Neural cell (in vitro differentiated cells): ENCODE measurements around the gene SLC25A15. TPM values are rescaled to one million over a fixed set of nuclear protein-coding genes. Genes with fewer than 3 reads are reported as not detected.
"Not testable (repeated sequence)": the region's sequence is repeated elsewhere in the genome, so short reads cannot be mapped to it uniquely, and the experiment has no call there.

Experiments
- H2AFZ ChIP-seq: fragments of 200-600, 300-800 bp; sonication (generic), shearing (Covaris generic); 2 replicates; pipeline ENCODE4 v1.6.0; 2014; ENCODE audit warnings: low read depth, mild to moderate bottlenecking, antibody characterized with exemption, low read length, moderate library complexity
- H3F3A ChIP-seq: fragments of 200-600 bp; shearing (Covaris generic); 2 replicates; pipeline ENCODE4 v1.6.1; 2016; ENCODE audit warnings: mild to moderate bottlenecking, moderate library complexity, mixed read lengths, antibody characterized with exemption, low read length; ENCODE audit not compliant: insufficient read depth, poor library complexity, severe bottlenecking
- H3K27ac ChIP-seq: fragments of 200-600, 300-800 bp; sonication (generic), shearing (Covaris generic); 2 replicates; pipeline ENCODE4 v1.5.1; 2014; ENCODE audit warnings: mild to moderate bottlenecking, low read length, moderate library complexity
- H3K27me3 ChIP-seq: fragments of 300-800, 200-600 bp; sonication (generic), shearing (Covaris generic); 2 replicates; pipeline ENCODE4 v1.6.0; 2014; ENCODE audit warnings: mild to moderate bottlenecking, low read depth, low read length, moderate library complexity; ENCODE audit not compliant: insufficient read depth
- H3K36me3 ChIP-seq: fragments of 300-800, 200-600 bp; sonication (generic), shearing (Covaris generic); 2 replicates; pipeline ENCODE4 v1.5.1; 2014; ENCODE audit warnings: mild to moderate bottlenecking, antibody characterized with exemption, low read length, moderate library complexity; ENCODE audit not compliant: insufficient read depth
- H3K4me2 ChIP-seq: fragments of 300-800, 200-600 bp; sonication (generic), shearing (Covaris generic); 2 replicates; pipeline ENCODE4 v1.6.0; 2014; ENCODE audit warnings: mild to moderate bottlenecking, low read length
- H3K4me3 ChIP-seq: fragments of 300-800, 200-600 bp; sonication (generic), shearing (Covaris generic); 2 replicates; pipeline ENCODE4 v1.5.1; 2014; ENCODE audit warnings: mild to moderate bottlenecking, low read length, moderate library complexity
- H3K79me2 ChIP-seq: fragments of 200-600 bp; shearing (Covaris generic); replicated peaks from 2 replicates; pipeline ENCODE4 v1.6.0; 2014; ENCODE audit warnings: mild to moderate bottlenecking, low read length, moderate library complexity; ENCODE audit not compliant: insufficient read depth
- H3K9ac ChIP-seq: fragments of 300-800, 200-600 bp; sonication (generic), shearing (Covaris generic); 2 replicates; pipeline ENCODE4 v1.6.1; 2016; ENCODE audit warnings: mild to moderate bottlenecking, low read length, mixed read lengths
- H3K9me2 ChIP-seq: fragments of 200-600 bp; shearing (Covaris generic); 2 replicates; pipeline ENCODE4 v1.6.1; 2016; ENCODE audit warnings: mild to moderate bottlenecking, low read length, mixed read lengths; ENCODE audit not compliant: insufficient read depth
- H3K9me3 ChIP-seq: fragments of 200-600, 300-800 bp; sonication (generic), shearing (Covaris generic); 2 replicates; pipeline ENCODE4 v1.6.1; 2016; ENCODE audit warnings: mild to moderate bottlenecking, mixed run types, low read length, moderate library complexity, mixed read lengths
- H4K20me1 ChIP-seq: fragments of 200-600 bp; shearing (Covaris generic); 2 replicates; pipeline ENCODE4 v1.6.1; 2016; ENCODE audit warnings: mild to moderate bottlenecking, mixed run types; ENCODE audit not compliant: insufficient read depth
- CTCF ChIP-seq: fragments of 450-650 bp; IDR thresholded peaks from 2 replicates; pipeline ENCODE4 v1.5.1; 2014; ENCODE audit warnings: antibody characterized with exemption, mild to moderate bottlenecking, moderate library complexity; ENCODE audit not compliant: poor library complexity, severe bottlenecking
- EP300 ChIP-seq: fragments of 450-650 bp; conservative IDR thresholded peaks from 2 replicates; pipeline ENCODE4 v1.6.1; 2014; ENCODE audit warnings: antibody characterized with exemption, mild to moderate bottlenecking, moderate library complexity; ENCODE audit not compliant: poor library complexity, severe bottlenecking
- EZH2 ChIP-seq: fragments of 200-600, 300-800 bp; shearing (Covaris generic), sonication (generic); IDR thresholded peaks from 2 replicates; pipeline ENCODE4 v1.6.1; 2014; ENCODE audit warnings: antibody characterized with exemption, low read length, borderline replicate concordance, mild to moderate bottlenecking; ENCODE audit not compliant: insufficient read depth, poor library complexity, severe bottlenecking
- MXI1 ChIP-seq: fragments of 450-650 bp; conservative IDR thresholded peaks from 2 replicates; pipeline ENCODE4 v1.6.1; 2014; ENCODE audit warnings: antibody characterized with exemption, mild to moderate bottlenecking; ENCODE audit not compliant: poor library complexity, severe bottlenecking
- POLR2AphosphoS5 ChIP-seq: IDR thresholded peaks from 2 replicates; pipeline ENCODE4 v1.6.1; 2012
- RAD21 ChIP-seq: fragments of 450-650 bp; conservative IDR thresholded peaks from 2 replicates; pipeline ENCODE4 v1.6.1; 2014; ENCODE audit warnings: antibody characterized with exemption, mild to moderate bottlenecking, moderate library complexity
- REST ChIP-seq: IDR thresholded peaks from 2 replicates; pipeline ENCODE4 v1.6.1; 2012; ENCODE audit warnings: borderline replicate concordance
- SMC3 ChIP-seq: fragments of 450-650 bp; conservative IDR thresholded peaks from 2 replicates; pipeline ENCODE4 v1.6.1; 2014; ENCODE audit warnings: antibody characterized with exemption, mild to moderate bottlenecking, moderate library complexity; ENCODE audit not compliant: poor library complexity
- TAF1 ChIP-seq: IDR thresholded peaks from 2 replicates; pipeline ENCODE4 v1.6.1; 2012; ENCODE audit warnings: low read depth
- polyA plus RNA-seq: library from polyadenylated mRNA; depleted of rRNA; stranded (reverse); fragments of >200 nt; gene quantifications from 2 replicates; pipeline ENCODE4 v1.2.3, GENCODE V29; 2014

The SLC25A15 gene
- polyA plus RNA-seq, 1 donor from 2014 or later: 23.6 TPM

DNA sequence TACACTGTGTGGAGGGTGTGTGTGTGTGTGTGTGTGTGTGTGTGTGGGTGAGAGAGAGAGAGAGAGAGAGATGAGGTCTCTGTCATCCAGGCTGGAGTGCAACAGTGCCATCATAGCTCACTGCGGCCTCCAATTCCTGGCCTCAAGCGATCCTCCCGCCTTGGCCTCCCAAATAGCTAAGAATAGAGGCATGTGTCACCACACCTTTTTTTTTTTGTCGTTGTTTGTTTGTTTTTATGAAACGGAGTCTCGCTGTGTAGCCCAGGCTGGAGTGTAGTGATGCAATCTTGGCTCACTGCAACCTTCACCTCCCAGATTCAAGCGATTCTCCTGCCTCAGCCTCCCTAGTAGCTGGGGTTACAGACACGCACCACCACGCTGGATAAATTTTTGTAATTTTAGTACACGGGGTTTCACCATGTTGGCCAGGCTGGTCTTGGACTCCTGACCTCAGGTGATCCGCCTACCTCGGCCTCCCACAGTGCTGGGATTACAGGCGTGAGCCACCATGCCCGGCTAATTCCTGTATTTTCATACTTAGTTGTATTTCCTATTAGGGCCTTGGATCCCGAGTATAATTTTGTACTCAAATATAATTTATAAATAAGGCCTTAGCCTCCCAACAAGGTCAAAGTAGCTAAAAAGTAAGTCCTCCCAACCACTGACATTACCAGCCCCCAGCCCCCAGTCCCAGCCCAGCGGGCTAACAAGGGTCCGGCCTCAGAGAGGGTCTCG, 704 bp upstream of the SLC25A15 start:
- H3K4me2 ChIP-seq: not testable (repeated sequence)

GRCh38 chr13:40790154-40790616, 774 bp downstream of the SLC25A15 start:
- no peak overlapping the region for H3K27ac ChIP-seq
- no peaks in the 10 kb centered on the region for H3F3A ChIP-seq
- no peaks in the 10 kb centered on the region for H3K79me2 ChIP-seq
- no peaks in the 10 kb centered on the region for H3K9me2 ChIP-seq
- H3K27me3 ChIP-seq: no peaks in the 10 kb centered on the region
- H3K36me3 ChIP-seq: no peaks in the 10 kb centered on the region
- H3K4me2 ChIP-seq: peak overlapping the region; percentile 78
- TF ChIP-seq EP300 (no peak), EZH2 (no peak), SMC3 (no peak), CTCF (no peak), POLR2AphosphoS5 (no peak), TAF1 (no peak), RAD21 (no peak), REST (no peak), MXI1 (no peak)
- H3K9ac ChIP-seq: peak overlapping the region; percentile 66
- H2AFZ ChIP-seq: peak overlapping the region; percentile 51
- no peaks in the 10 kb centered on the region for H3K9me3 ChIP-seq
- H4K20me1 ChIP-seq: no peaks in the 10 kb centered on the region
- peak overlapping the region; percentile 84 for H3K4me3 ChIP-seq

More for the DNA sequence above, 704 bp upstream of the SLC25A15 start:
- H3K9me3 ChIP-seq, H3K9me2 ChIP-seq, H3K79me2 ChIP-seq, H3K36me3 ChIP-seq, H3K27ac ChIP-seq, H3F3A ChIP-seq, H3K27me3 ChIP-seq, H4K20me1 ChIP-seq: not testable (repeated sequence)
- peak overlapping the region; percentile 60 for H2AFZ ChIP-seq
- peak overlapping the region; percentile 66 for H3K9ac ChIP-seq
- peak overlapping the region; percentile 84 for H3K4me3 ChIP-seq
